Nephron progenitor cell (in vitro differentiated cells): ENCODE results near the gene CRY2.
A peak's percentile ranks its signal among the peaks of the same experiment; 100 is the strongest.

Experiments
- DNase-seq: peaks from one replicate; pipeline ENCODE4 v3.0.0; 2021
- H3K27ac Mint-ChIP-seq: 2 replicates; pipeline ENCODE4 v1.8.0; 2021; ENCODE audit warnings: mild to moderate bottlenecking, moderate library complexity, mixed read lengths
- H3K27me3 Mint-ChIP-seq: 2 replicates; pipeline ENCODE4 v1.8.0; 2021; ENCODE audit warnings: mild to moderate bottlenecking, low read depth, mixed read lengths; ENCODE audit not compliant: poor library complexity
- H3K36me3 Mint-ChIP-seq: 2 replicates; pipeline ENCODE4 v1.8.0; 2021; ENCODE audit warnings: low read depth, mixed read lengths
- H3K4me1 Mint-ChIP-seq: 2 replicates; pipeline ENCODE4 v1.8.0; 2021; ENCODE audit warnings: mixed read lengths
- H3K4me3 Mint-ChIP-seq: 2 replicates; pipeline ENCODE4 v1.8.0; 2021; ENCODE audit warnings: mild to moderate bottlenecking, moderate library complexity, mixed read lengths
- H3K9me3 Mint-ChIP-seq: 2 replicates; pipeline ENCODE4 v1.8.0; 2021; ENCODE audit warnings: mild to moderate bottlenecking, moderate library complexity, mixed read lengths
- TF ChIP-seq, protein P1 (sequence below): fragments of 200-600 bp; sonication (generic); IDR thresholded peaks from 2 replicates; pipeline ENCODE4 v1.5.0; 2021; ENCODE audit warnings: antibody characterized with exemption

Gene CRY2

GRCh38 chr11:45913514-45913913 is 66.2 kb downstream of the CRY2 start:
- Mint-ChIP-seq H3K9me3 (no peaks in the 10 kb centered on the region), H3K27me3 (no peaks in the 10 kb centered on the region), H3K4me1 (peaks cover 15% of the 10 kb centered on the region), H3K4me3 (no peak overlapping the region), H3K27ac (no peak overlapping the region), H3K36me3 (no peaks in the 10 kb centered on the region)
- DNase-seq = no peak
- TF ChIP-seq, protein P1, sequence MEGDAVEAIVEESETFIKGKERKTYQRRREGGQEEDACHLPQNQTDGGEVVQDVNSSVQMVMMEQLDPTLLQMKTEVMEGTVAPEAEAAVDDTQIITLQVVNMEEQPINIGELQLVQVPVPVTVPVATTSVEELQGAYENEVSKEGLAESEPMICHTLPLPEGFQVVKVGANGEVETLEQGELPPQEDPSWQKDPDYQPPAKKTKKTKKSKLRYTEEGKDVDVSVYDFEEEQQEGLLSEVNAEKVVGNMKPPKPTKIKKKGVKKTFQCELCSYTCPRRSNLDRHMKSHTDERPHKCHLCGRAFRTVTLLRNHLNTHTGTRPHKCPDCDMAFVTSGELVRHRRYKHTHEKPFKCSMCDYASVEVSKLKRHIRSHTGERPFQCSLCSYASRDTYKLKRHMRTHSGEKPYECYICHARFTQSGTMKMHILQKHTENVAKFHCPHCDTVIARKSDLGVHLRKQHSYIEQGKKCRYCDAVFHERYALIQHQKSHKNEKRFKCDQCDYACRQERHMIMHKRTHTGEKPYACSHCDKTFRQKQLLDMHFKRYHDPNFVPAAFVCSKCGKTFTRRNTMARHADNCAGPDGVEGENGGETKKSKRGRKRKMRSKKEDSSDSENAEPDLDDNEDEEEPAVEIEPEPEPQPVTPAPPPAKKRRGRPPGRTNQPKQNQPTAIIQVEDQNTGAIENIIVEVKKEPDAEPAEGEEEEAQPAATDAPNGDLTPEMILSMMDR = no peak

- H3K9me3 Mint-ChIP-seq = no peaks in the 10 kb centered on the region
- no peak overlapping the region for H3K4me3 Mint-ChIP-seq
- no peak overlapping the region for H3K27ac Mint-ChIP-seq
- DNase-seq = no peak
- H3K4me1 Mint-ChIP-seq = peaks cover 18% of the 10 kb centered on the region
- H3K27me3 Mint-ChIP-seq = no peaks in the 10 kb centered on the region
- no peaks in the 10 kb centered on the region for H3K36me3 Mint-ChIP-seq
- TF ChIP-seq, protein P1 = no peak
These were observed 66.8 kb downstream of the CRY2 start for GRCh38 chr11:45913942-45914635.

DNA sequence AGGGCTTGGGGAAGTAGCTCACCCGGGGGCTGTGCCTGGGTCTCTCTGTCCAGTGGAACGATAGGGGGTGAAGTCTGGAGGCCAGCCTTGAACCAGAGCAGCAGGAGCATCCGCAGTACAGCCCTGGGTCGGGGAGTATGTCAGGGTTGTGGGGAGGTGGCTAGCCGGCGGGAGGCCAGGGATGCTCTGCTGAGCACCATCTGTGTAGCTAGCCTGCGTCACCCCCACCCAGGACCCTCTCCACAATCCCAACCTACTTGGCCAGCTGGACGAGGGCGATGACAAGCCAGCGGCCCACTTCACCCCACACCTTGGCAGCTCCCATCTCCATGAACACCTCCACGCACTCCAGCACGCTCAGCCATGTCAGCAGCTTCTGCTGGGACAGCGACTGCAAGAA is 68.2 kb downstream of the CRY2 start:
- no peak overlapping the region for H3K27ac Mint-ChIP-seq
- H3K36me3 Mint-ChIP-seq = no peaks in the 10 kb centered on the region
- TF ChIP-seq, protein P1 = no peak
- H3K4me1 Mint-ChIP-seq = peaks cover 20% of the 10 kb centered on the region
- DNase-seq = no peak
- peaks cover 8% of the 10 kb centered on the region for H3K27me3 Mint-ChIP-seq
- H3K9me3 Mint-ChIP-seq = no peaks in the 10 kb centered on the region
- H3K4me3 Mint-ChIP-seq = no peak overlapping the region

DNA sequence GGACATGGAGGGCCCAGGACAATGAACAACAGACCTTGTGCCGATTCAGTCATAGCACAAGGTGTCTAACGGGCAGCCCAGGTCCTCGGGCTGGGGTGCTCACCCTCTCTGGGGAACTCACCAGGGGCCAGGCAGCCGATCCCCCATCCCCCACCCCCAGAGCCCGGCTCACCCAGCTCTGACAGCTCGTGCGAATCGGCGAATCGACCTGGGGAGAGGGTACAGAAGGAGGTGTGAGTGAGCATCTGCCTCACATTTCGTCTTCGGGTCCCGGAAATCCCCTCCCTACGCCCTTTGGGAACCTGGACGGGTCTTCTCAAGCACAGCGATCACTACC is 70.0 kb downstream of the CRY2 start:
- no peaks in the 10 kb centered on the region for H3K36me3 Mint-ChIP-seq

DNA sequence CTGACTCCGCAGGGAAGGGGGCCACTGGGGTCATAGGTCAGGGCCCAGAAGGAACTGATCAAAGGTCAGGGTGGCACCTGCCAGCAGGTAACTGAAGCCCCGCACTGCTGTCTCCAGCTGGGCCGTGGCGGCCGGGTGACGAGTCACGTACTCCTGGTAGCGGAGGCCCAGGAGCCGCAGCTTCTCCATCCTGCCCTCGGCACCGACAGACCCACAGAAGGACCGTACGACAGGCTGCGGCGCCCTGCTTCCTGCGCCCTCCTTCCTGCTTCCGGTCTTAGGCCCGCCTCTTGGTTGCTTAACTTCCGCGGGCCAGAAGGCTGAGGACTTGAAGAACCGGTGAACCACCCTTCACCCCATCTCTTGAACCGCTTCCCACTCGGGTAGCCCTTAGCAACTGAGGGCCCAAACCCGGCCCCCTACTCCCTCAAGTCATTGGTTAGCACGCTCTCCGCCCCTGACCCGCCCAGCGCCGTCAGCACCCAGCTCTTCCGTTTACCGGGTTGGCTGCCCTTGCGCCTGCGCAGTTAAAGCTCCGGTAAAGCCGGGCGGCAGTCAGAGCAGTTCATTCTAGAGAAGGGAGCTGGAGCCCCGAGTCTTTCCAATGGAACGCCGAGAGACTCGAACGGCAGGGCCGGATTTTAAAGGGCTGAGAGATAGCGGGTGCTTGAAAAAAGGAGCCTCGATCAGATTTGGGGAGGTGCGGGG is 70.5 kb downstream of the CRY2 start, which contains the start of gene PEX16:
TSS of gene PEX16 (minus strand) at position 255 of the 708 bp plus-strand sequence. CDS start at position 189, 66 bp downstream.
- peaks cover 26% of the 10 kb centered on the region for H3K27me3 Mint-ChIP-seq
- TF ChIP-seq, protein P1 = no peak
- peak; percentile 91 for DNase-seq
- no peaks in the 10 kb centered on the region for H3K36me3 Mint-ChIP-seq
- peak within 1 kb of the TSS; percentile 97 for H3K4me3 Mint-ChIP-seq
- H3K4me1 Mint-ChIP-seq = peaks cover 32% of the 10 kb centered on the region
- H3K27ac Mint-ChIP-seq = peak within 1 kb of the TSS; percentile 99
- no peaks in the 10 kb centered on the region for H3K9me3 Mint-ChIP-seq

More for the DNA sequence above, 70.0 kb downstream of the CRY2 start:
- Mint-ChIP-seq H3K27me3 (peaks cover 26% of the 10 kb centered on the region), H3K4me1 (peaks cover 32% of the 10 kb centered on the region), H3K27ac (no peak overlapping the region), H3K4me3 (peak overlapping the region; percentile 97), H3K9me3 (no peaks in the 10 kb centered on the region)
- DNase-seq = no peak
- TF ChIP-seq, protein P1 = no peak
